Gastrocnemius medialis (tissue), 4 donors: ENCODE measurements around the gene S100A7A. TPM values are rescaled to one million over a fixed set of nuclear protein-coding genes. Genes with fewer than 3 reads are reported as not detected.
"Not testable (repeated sequence)": the region's sequence is repeated elsewhere in the genome, so short reads cannot be mapped to it uniquely, and the experiment has no call there.

Experiments used
- ATAC-seq, 2 donors: fragments of 150-250 bp; one replicate each; pipeline ENCODE4 v1.9.1; 2016
- DNase-seq, 2 donors: peaks; one replicate each; pipeline ENCODE4 v3.0.0-alpha.2; 2019
- H3K27ac ChIP-seq, 4 donors: fragments of 200-600 bp; sonication (generic); 1 replicate in 1 of 4; 2 replicates in 3 of 4; pipeline ENCODE4 v1.5.1; 2016 to 2018; ENCODE audit warnings: mild to moderate bottlenecking in 2 of 4, moderate library complexity in 1 of 4
- H3K27me3 ChIP-seq, 3 donors: fragments of 200-600 bp; sonication (generic) in 2 of 3; 1 replicate in 1 of 3; 2 replicates in 2 of 3; pipeline versions ENCODE4 v1.5.1 to v1.6.0; 2016 to 2019; ENCODE audit warnings: mild to moderate bottlenecking in 1 of 3, moderate library complexity in 1 of 3
- H3K36me3 ChIP-seq, 2 donors: fragments of 200-600 bp; sonication (generic) in 1 of 2; one replicate each; pipeline ENCODE4 v1.5.1; 2017 to 2018
- H3K4me1 ChIP-seq, 2 donors: fragments of 200-600 bp; sonication (generic) in 1 of 2; one replicate each; pipeline ENCODE4 v1.5.1; 2016 to 2017; ENCODE audit warnings: mild to moderate bottlenecking in 2 of 2
- H3K4me3 ChIP-seq, 4 donors: fragments of 200-600 bp; sonication (generic) in 3 of 4; 1 replicate in 1 of 4; 2 replicates in 3 of 4; pipeline ENCODE4 v1.5.1; 2016 to 2019; ENCODE audit warnings: mild to moderate bottlenecking in 2 of 4
- H3K9me3 ChIP-seq, 3 donors: fragments of 200-600 bp; sonication (generic) in 2 of 3; 1 replicate in 1 of 3; 2 replicates in 2 of 3; pipeline ENCODE4 v1.5.1; 2016 to 2019
- POLR2A ChIP-seq, 2 donors: fragments of 450-650 bp; IDR thresholded peaks; one replicate each; pipeline ENCODE4 v1.6.1; 2017; ENCODE audit warnings: antibody characterized with exemption in 2 of 2, mild to moderate bottlenecking in 2 of 2, moderate library complexity in 2 of 2
- in situ Hi-C, 4 donors: fragments of 200-750 bp; cut with MboI; loops; one replicate each; pipeline versions ENCODE4 v1.15.0 to v1.8.0; 2017; ENCODE audit warnings: low sequenced_read_pairs in 4 of 4
- intact Hi-C: fragments of 100-400 bp; cut with DNase I; formaldehyde crosslinking; loops from one replicate; pipeline ENCODE4 v1.15.1; 2023; ENCODE audit warnings: low total_unique reads
- total RNA-seq, 4 donors: library from RNA; depleted of rRNA; stranded (reverse); fragments of >200 nt; gene quantifications; one replicate each; pipeline versions ENCODE4 v1.1.0 to v1.2.3, GENCODE V29; 2016
- TF ChIP-seq, protein P1 (sequence below), 5 experiments: fragments of 450-650 bp in 3 of 5; fragments of 200-600 bp in 2 of 5; sonication (generic) in 2 of 5; IDR thresholded peaks in 4 of 5; conservative IDR thresholded peaks in 1 of 5; 1 replicate in 4 of 5; 2 replicates in 1 of 5; pipeline ENCODE4 v1.5.1; 2016 to 2019; ENCODE audit warnings: antibody characterized with exemption in 5 of 5, mild to moderate bottlenecking in 3 of 5, moderate library complexity in 3 of 5

Gene S100A7A
- total RNA-seq, 4 donors from 2014 or later: not detected

DNA sequence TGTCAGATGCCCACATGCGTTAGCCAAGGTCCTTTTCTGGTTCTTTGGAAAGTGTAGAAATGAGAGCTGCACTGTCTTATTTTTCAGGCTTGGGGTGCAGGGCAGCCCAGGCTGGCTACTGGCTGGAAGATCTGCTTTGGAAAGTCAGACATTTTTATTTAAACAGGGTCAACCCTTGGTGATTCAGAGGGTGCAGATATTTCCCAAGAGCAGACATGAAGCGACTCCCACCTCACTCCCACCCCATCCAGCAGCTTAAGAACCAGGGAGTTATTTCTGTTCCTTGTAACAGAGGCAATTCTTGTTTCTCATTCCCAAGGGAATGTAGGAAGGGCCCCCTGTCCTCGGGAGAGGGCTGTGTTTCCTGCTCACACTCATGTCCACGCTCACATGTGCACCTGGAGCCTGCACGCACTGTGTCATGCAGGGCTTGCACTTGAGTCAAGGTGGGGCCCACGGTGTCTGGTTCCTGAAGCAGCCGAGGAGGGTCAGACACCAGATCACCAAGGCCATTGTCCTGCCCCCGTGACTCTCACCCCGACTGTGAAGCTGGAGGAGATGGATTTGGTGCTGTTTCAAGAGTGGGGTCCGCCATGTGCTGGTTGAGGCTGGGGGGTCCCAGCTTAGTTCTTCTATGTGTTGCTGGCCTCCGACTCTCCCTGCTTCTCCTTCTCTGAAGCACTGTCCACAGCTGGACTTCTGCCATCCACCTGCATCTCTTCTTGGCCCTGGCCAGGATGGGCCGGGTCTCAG, 992 bp downstream of the S100A7A start:
- in situ Hi-C loops (no loop called here), intact Hi-C loops (no loop called here)
- no peak overlapping the region for H3K4me3 ChIP-seq
- DNase-seq (no peak), ATAC-seq (no peak)
- no peaks in the 10 kb centered on the region for H3K4me1 ChIP-seq
- TF ChIP-seq, protein P1, sequence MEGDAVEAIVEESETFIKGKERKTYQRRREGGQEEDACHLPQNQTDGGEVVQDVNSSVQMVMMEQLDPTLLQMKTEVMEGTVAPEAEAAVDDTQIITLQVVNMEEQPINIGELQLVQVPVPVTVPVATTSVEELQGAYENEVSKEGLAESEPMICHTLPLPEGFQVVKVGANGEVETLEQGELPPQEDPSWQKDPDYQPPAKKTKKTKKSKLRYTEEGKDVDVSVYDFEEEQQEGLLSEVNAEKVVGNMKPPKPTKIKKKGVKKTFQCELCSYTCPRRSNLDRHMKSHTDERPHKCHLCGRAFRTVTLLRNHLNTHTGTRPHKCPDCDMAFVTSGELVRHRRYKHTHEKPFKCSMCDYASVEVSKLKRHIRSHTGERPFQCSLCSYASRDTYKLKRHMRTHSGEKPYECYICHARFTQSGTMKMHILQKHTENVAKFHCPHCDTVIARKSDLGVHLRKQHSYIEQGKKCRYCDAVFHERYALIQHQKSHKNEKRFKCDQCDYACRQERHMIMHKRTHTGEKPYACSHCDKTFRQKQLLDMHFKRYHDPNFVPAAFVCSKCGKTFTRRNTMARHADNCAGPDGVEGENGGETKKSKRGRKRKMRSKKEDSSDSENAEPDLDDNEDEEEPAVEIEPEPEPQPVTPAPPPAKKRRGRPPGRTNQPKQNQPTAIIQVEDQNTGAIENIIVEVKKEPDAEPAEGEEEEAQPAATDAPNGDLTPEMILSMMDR (IDR thresholded peaks at IDR 0.05 in 4 of 5, conservative IDR thresholded peaks at IDR 0.05 in 1 of 5): no peak
- no peak for TF ChIP-seq POLR2A (IDR thresholded peaks at IDR 0.05)
- no peak overlapping the region for H3K27ac ChIP-seq
- no peaks in the 10 kb centered on the region for H3K27me3 ChIP-seq
- H3K36me3 ChIP-seq: no peaks in the 10 kb centered on the region
- H3K9me3 ChIP-seq: no peaks in the 10 kb centered on the region

DNA sequence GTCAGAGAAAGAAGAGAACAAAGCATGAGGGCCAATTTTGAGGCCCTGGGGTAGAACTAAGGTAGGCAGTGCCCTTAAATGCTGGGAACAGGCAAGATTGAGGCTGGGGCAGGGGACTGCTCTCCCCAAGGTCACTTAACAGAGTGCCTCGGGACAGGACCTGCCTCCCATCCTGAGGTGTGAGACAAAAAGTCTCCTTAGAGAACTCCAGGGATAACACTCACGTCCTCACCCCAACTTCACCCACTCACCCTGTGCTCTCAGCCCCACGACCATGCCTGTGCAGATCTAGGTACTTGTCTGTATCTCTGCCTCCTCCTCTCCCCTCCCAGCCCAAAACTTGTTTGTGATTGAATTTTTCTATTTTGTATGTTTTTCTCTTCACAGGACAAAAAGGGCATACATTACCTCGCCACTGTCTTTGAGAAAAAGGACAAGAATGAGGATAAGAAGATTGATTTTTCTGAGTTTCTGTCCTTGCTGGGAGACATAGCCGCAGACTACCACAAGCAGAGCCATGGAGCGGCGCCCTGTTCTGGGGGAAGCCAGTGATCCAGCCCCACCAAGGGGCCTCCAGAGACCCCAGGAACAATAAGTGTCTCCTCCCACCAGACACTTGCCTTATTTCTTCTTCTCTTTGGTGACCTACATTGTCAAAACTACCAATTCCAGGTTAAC, 2.6 kb downstream of the S100A7A start:
- H3K27ac ChIP-seq, DNase-seq, H3K4me3 ChIP-seq, intact Hi-C loops, ATAC-seq, H3K4me1 ChIP-seq, H3K36me3 ChIP-seq, H3K27me3 ChIP-seq, in situ Hi-C loops, H3K9me3 ChIP-seq: not testable (repeated sequence)

DNA sequence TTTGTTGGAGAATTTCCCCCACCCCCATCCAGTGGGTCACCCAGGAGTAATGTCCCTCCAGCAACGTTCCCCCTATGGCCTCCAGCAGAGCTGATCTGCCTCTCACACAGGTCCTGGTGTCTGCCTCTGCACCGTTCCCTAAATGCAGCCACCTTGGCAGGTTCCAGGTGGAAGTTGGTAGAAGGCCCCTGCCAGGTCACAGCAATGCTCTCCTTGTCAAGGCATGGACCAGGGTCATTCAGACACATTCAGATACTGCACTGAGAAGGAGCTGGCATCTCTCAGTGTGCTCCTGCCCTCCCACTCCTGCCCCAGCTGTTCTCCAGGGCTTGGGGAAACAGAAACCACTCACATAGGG, 3.1 kb downstream of the S100A7A start:
- H3K27me3 ChIP-seq, H3K4me1 ChIP-seq, H3K36me3 ChIP-seq, H3K9me3 ChIP-seq, intact Hi-C loops, H3K27ac ChIP-seq, in situ Hi-C loops, ATAC-seq, H3K4me3 ChIP-seq, DNase-seq: not testable (repeated sequence)

DNA sequence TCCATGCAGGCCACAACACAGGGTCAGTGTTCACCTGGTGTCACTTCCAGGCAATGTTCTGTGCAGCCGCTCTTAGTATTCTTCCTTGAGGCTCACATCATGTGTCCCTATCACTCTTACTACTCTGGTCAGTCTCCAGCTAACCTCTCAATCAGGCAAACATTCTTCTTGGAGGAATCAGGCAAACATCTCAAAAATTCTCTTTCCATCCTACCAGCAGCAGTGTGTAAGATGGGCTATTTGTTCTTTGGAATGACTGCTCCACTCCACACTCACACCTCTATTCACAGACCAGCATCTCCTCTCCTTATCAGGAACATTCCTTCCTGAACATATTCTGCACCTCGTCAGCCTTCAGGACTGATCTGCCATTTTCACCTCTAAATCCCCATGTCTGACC, 4.0 kb downstream of the S100A7A start:
- no peak overlapping the region for H3K27ac ChIP-seq
- DNase-seq: no peak

DNA sequence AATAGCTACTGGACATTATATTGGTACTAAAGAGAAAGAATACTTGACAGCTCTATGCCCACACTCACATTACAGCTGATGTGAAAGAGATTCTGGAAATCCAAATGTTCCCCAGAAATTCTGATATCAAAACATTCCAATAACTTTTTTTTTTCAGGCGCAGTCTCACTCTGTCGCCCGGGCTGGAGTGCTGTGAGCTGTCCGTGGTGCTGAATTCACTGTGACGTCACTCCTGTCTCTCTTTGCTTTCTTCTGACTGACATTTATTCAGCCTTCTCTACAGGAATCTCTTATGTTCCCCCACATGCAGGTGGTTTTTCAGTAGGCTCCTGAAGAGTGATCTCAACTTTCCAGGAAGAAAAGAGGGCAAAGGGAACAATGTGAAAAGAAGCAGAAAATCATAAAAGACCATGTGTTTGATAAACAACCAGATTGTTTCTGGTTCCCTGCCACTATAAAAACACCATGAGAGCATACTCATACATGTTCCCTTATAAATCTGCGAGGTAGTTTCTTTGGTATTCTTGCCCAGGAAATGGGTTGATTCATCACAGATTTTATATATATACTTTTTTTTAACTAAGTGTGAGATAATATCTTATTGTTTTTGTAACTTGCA, 6.2 kb downstream of the S100A7A start:
- Histone ChIP-seq H3K27ac (no peak overlapping the region), H3K36me3 (no peaks in the 10 kb centered on the region), H3K4me3 (no peak overlapping the region), H3K9me3 (no peaks in the 10 kb centered on the region), H3K4me1 (no peaks in the 10 kb centered on the region), H3K27me3 (peaks cover 0 to 3% (median 0%) of the 10 kb centered on the region in 3 donors)
- intact Hi-C loops: no loop called here
- DNase-seq (peak; percentile 23 to 27), ATAC-seq (no peak)
- in situ Hi-C loops: no loop called here
- TF ChIP-seq, protein P1 (IDR thresholded peaks at IDR 0.05 in 4 of 5, conservative IDR thresholded peaks at IDR 0.05 in 1 of 5): no peak
- no peak for TF ChIP-seq POLR2A (IDR thresholded peaks at IDR 0.05)

More for the DNA sequence above, 4.0 kb downstream of the S100A7A start:
- no peaks in the 10 kb centered on the region for H3K9me3 ChIP-seq
- in situ Hi-C loops: no loop called here
- H3K27me3 ChIP-seq: no peaks in the 10 kb centered on the region
- H3K4me3 ChIP-seq: no peak overlapping the region
- no peak for TF ChIP-seq POLR2A (IDR thresholded peaks at IDR 0.05)
- TF ChIP-seq, protein P1 (IDR thresholded peaks at IDR 0.05 in 4 of 5, conservative IDR thresholded peaks at IDR 0.05 in 1 of 5): no peak
- intact Hi-C loops: no loop called here
- ATAC-seq: no peak
- no peaks in the 10 kb centered on the region for H3K4me1 ChIP-seq
- no peaks in the 10 kb centered on the region for H3K36me3 ChIP-seq
